ENCODE measurements around the gene NUP35.

- TF ChIP-seq CTCF (conservative IDR thresholded peaks at IDR 0.05; ENCODE audit: low read length) (no peak), EZH2phosphoT487 (IDR thresholded peaks at IDR 0.05; ENCODE audit: borderline replicate concordance, low read depth, low read length) (no peak)
Observed at GRCh38 chr2:183185534-183185933, 61.3 kb downstream of the NUP35 start.
